ENCODE results near the gene ZNF532.
A peak's percentile ranks its signal among the peaks of the same experiment; 100 is the strongest.

Gene ZNF532

DNA sequence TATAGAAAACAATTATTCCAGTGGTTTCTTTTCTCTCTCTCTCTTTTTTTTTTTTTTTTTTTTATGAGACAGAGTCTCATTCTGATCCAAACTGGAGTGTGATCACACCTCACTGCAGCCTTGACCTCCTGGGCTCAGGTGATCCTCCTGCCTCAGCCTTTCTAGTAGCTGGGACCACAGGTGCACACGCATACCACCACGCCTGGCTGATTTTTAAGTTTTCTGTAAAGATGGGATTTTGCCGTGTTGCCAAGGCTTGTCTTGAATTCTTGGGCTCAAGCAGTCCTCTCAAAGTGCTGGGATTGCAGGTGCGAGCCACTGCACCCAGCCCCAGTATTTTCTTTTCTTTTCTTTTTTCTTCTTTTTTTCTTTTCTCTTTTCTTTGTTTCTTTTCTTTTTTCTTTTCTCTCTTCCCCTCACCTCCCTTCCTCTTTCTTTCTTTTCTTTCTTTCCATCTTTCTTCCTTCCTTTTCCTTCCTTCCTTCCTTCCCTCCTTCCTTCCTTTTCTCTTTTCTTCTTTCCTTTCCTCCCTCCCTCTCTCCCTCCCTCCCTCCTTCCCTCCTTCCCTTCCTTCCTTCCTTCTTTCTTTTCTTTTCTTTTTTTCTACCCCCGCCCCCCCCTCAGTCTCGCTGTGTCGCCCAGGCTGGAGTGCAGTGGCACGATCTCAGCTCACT, 76.9 kb downstream of the ZNF532 start:
- DNase-seq (ENCODE audit: low spot score) = no peak

DNA sequence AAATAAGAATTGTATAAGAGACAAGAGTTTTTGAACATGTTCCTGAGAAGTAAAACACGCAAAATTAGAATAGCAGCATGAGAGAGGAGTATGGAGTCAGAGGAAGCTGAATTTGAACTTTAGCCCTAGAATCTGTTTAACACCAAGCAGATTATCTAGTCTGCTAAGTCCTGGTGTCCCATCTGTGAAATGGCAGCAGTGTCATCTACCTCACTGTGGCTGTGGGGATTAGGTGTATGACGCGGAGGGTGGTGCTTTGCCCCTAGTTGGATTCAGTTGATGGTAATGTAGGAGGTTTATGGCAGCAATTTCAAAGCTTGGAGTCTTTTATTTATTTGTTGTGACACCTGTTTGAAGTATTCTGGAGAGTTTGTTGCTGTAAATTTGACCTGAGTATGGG, 79.2 kb downstream of the ZNF532 start:
- no peak for DNase-seq (ENCODE audit: low spot score)

- no peak for DNase-seq (ENCODE audit: low spot score)
Observed at GRCh38 chr18:58947136-58947732, 82.6 kb downstream of the ZNF532 start.

GRCh38 chr18:58949031-58949430, 84.4 kb downstream of the ZNF532 start:
- no peak for DNase-seq (ENCODE audit: low spot score)

- no peak for DNase-seq (ENCODE audit: low spot score)
Observed at GRCh38 chr18:58951986-58952702, 87.5 kb downstream of the ZNF532 start.

GRCh38 chr18:58952858-58953257, 88.2 kb downstream of the ZNF532 start:
- no peak for DNase-seq (ENCODE audit: low spot score)

GRCh38 chr18:58953627-58954026, 89.0 kb downstream of the ZNF532 start:
- no peak for DNase-seq (ENCODE audit: low spot score)

GRCh38 chr18:58955001-58955400, 90.3 kb downstream of the ZNF532 start:
- DNase-seq (ENCODE audit: low spot score) = no peak

- no peak for DNase-seq (ENCODE audit: low spot score)
Observed at GRCh38 chr18:58955738-58956137, 91.1 kb downstream of the ZNF532 start.

GRCh38 chr18:58958628-58959027, 94.0 kb downstream of the ZNF532 start:
- peak; percentile 17 for DNase-seq (ENCODE audit: low spot score)

DNA sequence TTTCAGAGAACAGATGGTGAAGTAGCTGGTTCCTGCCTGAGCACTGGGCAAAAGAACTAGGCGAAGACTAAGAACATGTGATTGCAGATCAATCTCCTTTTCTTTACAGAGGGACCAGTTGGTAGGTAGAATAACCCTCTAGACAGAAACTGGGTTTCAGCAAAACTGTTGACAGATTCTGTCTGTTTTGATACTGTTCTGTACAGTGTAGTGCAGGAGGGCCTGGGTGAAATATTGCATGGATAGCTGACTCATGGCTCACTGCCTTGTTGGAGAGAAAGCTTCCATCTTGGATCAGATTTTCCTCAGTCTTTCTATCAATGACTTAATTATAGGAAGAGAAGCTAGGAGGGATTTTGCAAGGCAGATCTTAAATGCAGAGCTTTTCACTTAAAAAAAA, 95.8 kb downstream of the ZNF532 start:
- DNase-seq (ENCODE audit: low spot score) = no peak

GRCh38 chr18:58960946-58961722, 96.5 kb downstream of the ZNF532 start:
- DNase-seq (ENCODE audit: low spot score) = no peak

- no peak for DNase-seq (ENCODE audit: low spot score)
Observed at GRCh38 chr18:58962336-58962735, 97.7 kb downstream of the ZNF532 start.

DNA sequence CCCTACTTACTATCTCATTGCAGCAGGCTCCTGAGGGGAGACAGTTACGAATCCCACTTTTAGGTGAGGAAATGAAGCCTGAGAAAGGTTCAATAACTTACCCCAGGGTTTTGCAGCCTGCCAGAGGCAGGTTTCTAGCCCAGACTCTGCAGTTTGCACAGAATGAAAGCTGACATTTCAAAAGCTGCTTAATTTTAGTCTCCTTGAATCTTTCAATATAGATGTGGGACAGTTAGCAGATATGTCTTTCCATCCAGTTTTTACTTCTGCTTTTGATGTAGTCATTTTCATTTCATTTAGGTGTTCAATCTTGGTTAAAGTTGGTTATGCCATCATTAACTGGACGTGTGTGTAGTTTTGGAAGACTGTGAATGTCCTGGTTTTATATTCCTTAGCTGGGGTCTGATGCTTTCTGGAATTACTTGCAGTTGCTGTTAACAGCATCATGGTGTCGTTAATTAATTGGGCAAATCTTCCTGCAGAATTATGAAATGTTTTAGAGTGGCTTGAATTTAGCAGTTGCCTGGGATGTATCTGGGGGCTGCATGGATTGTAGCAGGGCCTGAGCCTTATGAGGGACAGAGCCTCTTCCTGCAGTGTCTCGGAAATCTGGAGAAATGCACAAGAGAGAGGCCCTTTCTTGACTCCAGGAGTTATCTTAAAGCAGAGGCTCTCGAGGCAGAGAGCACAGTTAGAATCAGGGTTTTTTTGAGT, 100.8 kb downstream of the ZNF532 start:
- no peak for DNase-seq (ENCODE audit: low spot score)

- DNase-seq (ENCODE audit: low spot score) = no peak
Observed at GRCh38 chr18:58966005-58966677, 101.5 kb downstream of the ZNF532 start.

- no peak for DNase-seq (ENCODE audit: low spot score)
Observed at GRCh38 chr18:58966704-58967103, 102.0 kb downstream of the ZNF532 start.

DNA sequence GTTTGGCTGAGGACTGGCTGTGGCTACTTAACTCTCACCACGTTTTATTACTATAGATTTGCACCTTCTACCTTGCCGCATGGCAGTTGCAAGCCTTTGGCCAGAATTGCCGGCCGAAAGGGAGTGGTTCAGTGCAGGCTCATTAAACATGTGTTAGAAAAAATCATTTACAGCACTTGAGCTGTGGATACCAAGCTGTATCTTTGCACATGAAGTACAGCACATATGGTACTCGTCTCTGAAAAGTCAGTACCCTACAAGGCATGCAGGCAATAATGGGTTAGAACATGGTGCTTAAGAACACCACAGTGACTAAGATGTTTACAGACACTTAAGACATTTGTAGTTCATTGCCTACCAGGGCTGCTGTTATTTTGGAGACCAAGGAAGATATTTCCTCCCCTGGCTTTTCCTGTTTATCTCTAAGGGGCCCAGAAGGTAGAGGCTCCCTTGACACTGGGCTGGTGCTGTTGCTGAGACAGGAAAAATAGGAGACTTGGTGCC, 103.1 kb downstream of the ZNF532 start:
- DNase-seq (ENCODE audit: low spot score) = no peak

GRCh38 chr18:58970943-58971790, 106.5 kb downstream of the ZNF532 start:
- DNase-seq (ENCODE audit: low spot score) = no peak

DNA sequence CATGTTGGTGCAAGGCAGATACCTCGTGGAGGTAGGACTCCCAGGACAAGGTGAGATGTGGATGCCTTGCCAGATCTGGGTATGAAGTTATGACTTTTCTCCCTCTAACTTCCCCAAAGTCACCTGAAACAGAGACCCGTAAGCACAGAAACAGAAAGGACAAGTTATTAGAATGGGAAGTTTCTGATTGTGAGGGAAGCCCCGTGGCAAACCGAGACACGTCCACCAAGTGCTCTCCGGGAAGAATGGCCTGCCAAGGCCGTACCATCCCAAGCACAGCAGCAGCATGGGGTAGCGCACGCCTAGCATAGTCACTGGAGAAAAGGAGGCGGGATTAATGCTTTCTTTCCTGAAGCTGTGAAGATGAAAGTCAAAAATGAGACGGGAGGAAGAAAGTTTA, 110.6 kb downstream of the ZNF532 start:
- no peak for DNase-seq (ENCODE audit: low spot score)

- DNase-seq (ENCODE audit: low spot score) = no peak
Observed at GRCh38 chr18:58975781-58976180, 111.1 kb downstream of the ZNF532 start.

Data from SW480 (cell line).